HAP-1 (cell line): ENCODE data around the gene SEC61G.

Experiments used
- DNase-seq, 2 experiments: peaks; one replicate each; pipeline ENCODE4 v3.0.0-alpha.2; 2016 to 2020; ENCODE audit warnings: low spot score in 2 of 2
- H3K27me3 ChIP-seq: fragments of 250-450 bp; sonication (Bioruptor Pico); 2 replicates; pipeline ENCODE4 v1.5.1; 2020; ENCODE audit warnings: low read depth, mild to moderate bottlenecking, moderate library complexity
- H3K36me3 ChIP-seq: fragments of 250-450 bp; sonication (Bioruptor Pico); replicated peaks from 2 replicates; pipeline ENCODE4 v1.5.1; 2020; ENCODE audit warnings: mild to moderate bottlenecking
- H3K4me1 ChIP-seq: fragments of 250-450 bp; sonication (Bioruptor Pico); 2 replicates; pipeline ENCODE4 v1.5.1; 2020; ENCODE audit warnings: mild to moderate bottlenecking
- H3K4me3 ChIP-seq: fragments of 250-450 bp; sonication (Bioruptor Pico); 2 replicates; pipeline ENCODE4 v1.5.1; 2020; ENCODE audit warnings: mild to moderate bottlenecking, moderate library complexity
- H3K9me3 ChIP-seq: fragments of 250-450 bp; sonication (Bioruptor Pico); 2 replicates; pipeline ENCODE4 v1.5.1; 2020; ENCODE audit warnings: mild to moderate bottlenecking, moderate library complexity
- in situ Hi-C: fragments of 300-500 bp; cut with MboI; formaldehyde crosslinking; loops from 3 replicates; pipeline ENCODE4 v1.14.3; 2020; ENCODE audit warnings: low sequenced_read_pairs, inconsistent platforms, mixed read lengths

The SEC61G gene

DNA sequence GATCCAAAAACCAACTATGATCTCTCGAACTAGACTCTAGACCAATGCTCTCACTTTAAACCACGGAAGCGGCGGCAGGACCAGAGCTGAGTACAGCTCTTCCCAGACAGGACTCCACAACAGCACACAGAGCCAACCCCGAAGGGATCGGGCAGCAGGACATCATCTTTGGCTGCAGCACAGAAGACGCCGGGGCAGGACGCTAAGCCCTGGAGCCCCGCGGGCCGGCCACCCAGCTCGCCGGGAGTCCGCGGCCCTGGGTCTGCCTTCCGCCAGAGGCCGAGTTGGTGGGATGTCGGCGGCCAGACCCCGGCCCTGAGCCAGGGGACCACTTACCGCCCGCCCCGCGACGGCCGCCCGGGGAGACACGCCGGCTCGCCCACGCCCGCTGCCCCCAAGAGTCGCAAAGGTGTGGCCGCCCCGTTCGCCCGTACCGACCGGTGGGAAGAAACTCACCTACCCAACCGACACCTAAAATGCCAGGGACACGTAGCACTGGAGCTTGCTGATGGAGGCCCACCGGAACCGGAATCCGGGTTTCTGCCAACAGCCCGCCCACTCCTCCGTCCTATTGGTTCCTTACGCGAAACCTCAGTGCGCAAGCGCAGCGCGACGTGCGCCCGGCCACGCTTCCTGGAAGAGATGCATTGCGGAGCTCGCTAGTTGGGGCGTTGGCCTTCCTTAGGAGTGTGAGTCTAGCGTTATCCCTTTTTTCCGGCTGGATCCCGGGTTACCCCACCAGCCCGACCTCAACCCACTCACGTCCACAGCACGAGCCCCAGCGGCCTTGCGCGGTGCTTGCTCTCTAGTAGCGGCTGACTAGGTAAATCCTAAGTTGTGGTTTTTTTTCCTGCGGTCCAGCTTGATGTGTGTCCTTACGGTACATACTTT is at the start of gene SEC61G:
Gene SEC61G (minus strand): TSS at position 510 of the 891 bp plus-strand sequence. CDS start 1,623 bp downstream, outside the sequence.
- Histone ChIP-seq H3K36me3 (peaks cover 35% of the 10 kb centered on the region), H3K9me3 (no peaks in the 10 kb centered on the region), H3K4me1 (peaks cover 20% of the 10 kb centered on the region), H3K27me3 (no peaks in the 10 kb centered on the region), H3K4me3 (peak within 1 kb of the TSS; percentile 85)
- peak; percentile 92 to 95 for DNase-seq
- in situ Hi-C loops: loop anchor here (25.0 kb wide), 1 partner anchor 803 kb away; the partner anchor contains the start of gene VOPP1

DNA sequence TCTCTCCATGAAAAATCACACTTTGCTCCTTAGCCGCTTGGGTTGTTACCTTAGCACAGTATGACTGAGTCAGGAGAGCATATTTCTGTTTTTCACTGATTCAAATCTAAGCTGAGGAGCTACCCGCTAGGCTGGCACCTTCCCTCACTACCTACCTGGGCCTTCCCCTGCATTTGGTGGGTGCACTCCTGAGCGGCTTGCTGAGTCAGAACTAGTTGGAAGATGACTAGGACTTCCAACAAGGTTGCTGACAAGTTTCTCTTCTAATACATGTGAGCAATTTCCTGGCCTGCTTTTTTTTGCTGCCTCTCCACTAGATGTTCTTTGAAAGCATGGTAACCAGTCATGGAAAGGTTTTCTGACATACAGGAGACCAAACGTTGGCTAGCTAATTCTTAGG is 43.8 kb upstream of the SEC61G start:
- Histone ChIP-seq H3K27me3 (no peaks in the 10 kb centered on the region), H3K36me3 (no peaks in the 10 kb centered on the region), H3K4me1 (no peaks in the 10 kb centered on the region), H3K9me3 (no peaks in the 10 kb centered on the region), H3K4me3 (no peak overlapping the region)
- in situ Hi-C loops: no loop called here
- DNase-seq: no peak

DNA sequence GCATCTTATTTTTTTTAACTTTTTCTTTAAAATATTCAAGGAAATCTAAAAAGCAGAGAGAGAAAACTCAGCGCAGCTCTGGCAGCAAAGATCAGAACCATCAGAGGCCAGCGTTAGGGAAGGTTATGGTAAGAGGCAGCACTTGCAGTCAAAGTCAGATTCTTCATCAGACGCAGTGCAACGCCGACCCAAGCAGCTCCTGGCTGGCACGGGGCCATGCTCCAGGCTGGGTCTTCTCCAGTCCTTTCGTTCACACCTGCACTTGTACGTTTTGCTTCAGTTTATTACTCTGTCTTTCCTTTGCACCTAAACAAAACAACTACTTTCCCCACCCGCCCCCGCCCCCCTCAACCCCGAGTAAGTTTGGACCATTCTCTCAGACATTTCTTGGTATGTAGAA is 43.1 kb upstream of the SEC61G start:
- Histone ChIP-seq H3K4me1 (no peaks in the 10 kb centered on the region), H3K9me3 (no peaks in the 10 kb centered on the region), H3K27me3 (no peaks in the 10 kb centered on the region), H3K4me3 (no peak overlapping the region), H3K36me3 (no peaks in the 10 kb centered on the region)
- DNase-seq: no peak
- in situ Hi-C loops: no loop called here

DNA sequence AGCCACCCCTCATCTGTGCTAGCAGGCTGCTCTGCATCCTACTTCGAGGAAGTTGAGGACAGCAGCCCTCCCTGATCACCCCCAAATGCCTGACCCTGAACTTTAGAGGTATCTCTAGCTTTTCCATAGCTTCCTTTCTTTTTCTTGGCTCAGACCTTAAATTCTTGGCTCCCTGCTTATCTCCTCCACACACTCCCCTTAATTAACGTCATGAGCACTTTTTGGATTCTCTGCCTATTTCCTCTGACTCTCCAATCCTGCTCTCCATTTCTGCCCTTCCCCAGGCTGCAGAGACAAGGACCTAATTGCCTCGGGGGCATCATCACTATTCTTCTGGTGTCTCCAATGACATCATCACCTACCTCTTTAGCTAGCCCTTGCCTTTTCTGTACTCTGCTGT is 40.8 kb upstream of the SEC61G start:
- no peak overlapping the region for H3K4me3 ChIP-seq
- in situ Hi-C loops: no loop called here
- no peaks in the 10 kb centered on the region for H3K9me3 ChIP-seq
- no peak for DNase-seq
- no peaks in the 10 kb centered on the region for H3K27me3 ChIP-seq
- H3K36me3 ChIP-seq: no peaks in the 10 kb centered on the region
- no peaks in the 10 kb centered on the region for H3K4me1 ChIP-seq

DNA sequence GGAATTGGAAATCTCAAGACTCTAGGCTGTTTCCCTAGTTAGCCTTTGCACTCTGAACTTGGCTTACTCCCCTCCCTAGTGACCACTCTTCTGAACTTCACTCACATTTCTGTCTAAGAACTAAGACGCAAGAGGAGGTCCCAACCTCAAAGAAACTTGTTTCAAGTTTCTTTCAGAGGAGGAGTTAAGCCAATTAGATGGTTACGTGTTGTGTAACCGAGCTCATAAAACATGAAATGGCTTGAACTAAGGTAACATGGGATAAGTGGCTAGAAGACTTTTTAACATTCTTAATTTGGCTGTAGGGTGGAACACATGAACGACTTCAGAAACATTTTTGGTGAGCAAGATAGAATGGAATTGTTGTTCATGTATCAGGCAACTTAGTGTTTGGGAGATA is 39.5 kb upstream of the SEC61G start:
- Histone ChIP-seq H3K36me3 (no peaks in the 10 kb centered on the region), H3K27me3 (no peaks in the 10 kb centered on the region), H3K9me3 (no peaks in the 10 kb centered on the region), H3K4me3 (no peak overlapping the region), H3K4me1 (no peaks in the 10 kb centered on the region)
- DNase-seq: no peak
- in situ Hi-C loops: no loop called here

DNA sequence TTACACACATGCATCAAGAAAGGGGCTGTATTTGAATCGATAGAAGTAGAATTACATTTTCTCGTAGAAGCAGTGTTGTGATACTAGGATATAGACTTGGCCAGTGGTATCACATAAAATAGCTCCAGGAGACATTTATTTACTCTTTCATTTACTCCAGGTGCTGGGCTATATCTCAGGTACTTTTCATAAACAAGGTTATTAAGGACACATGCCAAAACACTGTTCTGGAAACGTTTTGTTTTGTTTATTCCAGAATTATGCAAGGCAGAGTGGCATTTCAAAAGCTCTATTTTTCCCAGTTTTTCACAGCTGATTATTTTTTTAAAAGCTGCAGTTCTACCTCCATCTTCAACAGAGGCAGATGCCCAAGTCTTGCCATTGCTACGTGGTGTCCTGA is 37.8 kb upstream of the SEC61G start:
- no peak for DNase-seq
- no peaks in the 10 kb centered on the region for H3K36me3 ChIP-seq
- no peaks in the 10 kb centered on the region for H3K9me3 ChIP-seq
- H3K27me3 ChIP-seq: no peaks in the 10 kb centered on the region
- in situ Hi-C loops: no loop called here
- H3K4me1 ChIP-seq: no peaks in the 10 kb centered on the region
- no peak overlapping the region for H3K4me3 ChIP-seq

DNA sequence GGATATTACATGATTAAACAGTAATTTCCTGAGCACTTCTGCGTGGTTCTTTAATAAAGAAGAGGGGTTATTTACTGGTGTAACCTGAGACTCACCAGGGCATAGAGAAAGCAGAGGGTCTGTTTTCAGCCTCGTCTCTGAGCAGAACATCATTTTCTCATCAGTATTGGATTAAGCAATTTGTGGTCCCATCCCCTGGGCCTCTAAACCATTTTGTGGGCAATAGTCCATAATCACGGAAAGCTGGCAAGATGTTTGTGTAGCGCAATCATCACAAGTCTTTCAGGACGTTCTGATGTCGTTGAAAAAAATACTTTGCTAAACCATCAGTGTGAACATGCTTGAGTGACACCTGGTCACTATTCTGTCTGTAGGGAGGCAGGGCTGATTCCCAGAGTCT is 37.1 kb upstream of the SEC61G start:
- in situ Hi-C loops: no loop called here
- H3K4me3 ChIP-seq: no peak overlapping the region
- no peaks in the 10 kb centered on the region for H3K9me3 ChIP-seq
- no peaks in the 10 kb centered on the region for H3K4me1 ChIP-seq
- DNase-seq: no peak
- no peaks in the 10 kb centered on the region for H3K36me3 ChIP-seq
- H3K27me3 ChIP-seq: no peaks in the 10 kb centered on the region

DNA sequence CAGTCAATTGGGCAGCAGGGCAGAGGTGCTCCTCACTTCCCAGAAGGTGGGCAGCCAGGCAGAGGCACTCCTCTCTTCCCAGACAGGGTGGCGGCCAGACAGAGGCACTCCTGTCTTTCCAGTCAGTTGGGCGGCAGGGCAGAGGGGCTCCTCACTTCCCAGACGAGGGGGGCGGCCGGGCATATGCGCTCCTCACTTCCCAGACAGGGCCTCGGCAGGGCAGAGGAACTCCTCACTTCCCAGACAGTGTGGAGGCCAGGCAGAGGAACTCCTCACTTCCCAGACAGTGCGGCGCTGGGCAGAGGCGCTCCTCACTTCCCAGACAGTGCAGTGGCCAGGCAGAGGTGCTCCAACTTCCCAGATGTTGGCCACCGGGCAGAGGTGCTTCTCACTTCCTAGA is 33.4 kb upstream of the SEC61G start:
- Histone ChIP-seq H3K4me3 (no peak overlapping the region), H3K9me3 (no peaks in the 10 kb centered on the region), H3K27me3 (peaks cover under 1% of the 10 kb centered on the region; the same call in 1 of the 2 replicates), H3K4me1 (no peaks in the 10 kb centered on the region), H3K36me3 (no peaks in the 10 kb centered on the region)
- no peak for DNase-seq
- in situ Hi-C loops: no loop called here

DNA sequence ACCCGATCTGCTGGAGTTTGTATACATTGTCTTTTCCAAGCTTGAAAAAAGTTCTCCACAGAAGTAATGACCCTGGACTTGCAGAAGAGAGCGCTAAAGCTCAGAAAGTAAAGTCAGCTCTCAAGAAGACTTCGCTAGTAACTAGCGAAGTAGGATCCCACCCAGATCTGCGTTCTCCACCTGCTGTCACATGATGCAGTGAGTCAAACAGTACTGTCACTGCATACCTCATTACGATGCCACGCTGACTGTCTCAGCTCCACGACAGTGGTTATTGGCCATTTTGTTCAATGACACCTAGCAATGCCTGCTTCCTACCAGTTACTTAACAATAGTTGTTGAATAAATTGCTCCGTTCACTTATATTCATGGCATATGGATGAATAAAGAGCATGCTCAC is 29.7 kb upstream of the SEC61G start:
- Histone ChIP-seq H3K4me3 (no peak overlapping the region), H3K9me3 (no peaks in the 10 kb centered on the region), H3K36me3 (no peaks in the 10 kb centered on the region), H3K27me3 (peaks cover 5% of the 10 kb centered on the region; the same call in 1 of the 2 replicates), H3K4me1 (no peaks in the 10 kb centered on the region)
- peak; percentile 38 to 64 for DNase-seq
- in situ Hi-C loops: no loop called here

DNA sequence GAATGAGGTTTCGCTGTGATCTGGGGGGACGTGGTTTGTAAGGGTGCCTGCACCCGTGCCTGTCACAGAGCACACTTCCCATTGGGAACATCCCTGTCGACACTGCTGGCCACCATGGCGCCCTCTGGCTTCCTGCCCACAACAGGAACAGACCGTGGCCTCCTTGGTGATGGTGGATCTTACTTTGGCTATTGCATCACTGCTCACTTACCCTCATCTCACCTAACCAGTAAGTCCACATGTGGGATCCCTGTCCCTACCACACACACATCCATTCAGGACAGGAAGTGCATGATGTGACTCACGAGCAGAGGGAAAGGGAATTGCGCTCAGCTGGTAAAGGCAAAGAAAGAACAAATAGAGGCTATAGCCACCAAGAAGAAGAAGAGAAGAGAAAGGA is 26.2 kb upstream of the SEC61G start:
- Histone ChIP-seq H3K27me3 (peaks cover 5% of the 10 kb centered on the region; the same call in 1 of the 2 replicates), H3K36me3 (no peaks in the 10 kb centered on the region), H3K4me3 (no peak overlapping the region), H3K9me3 (no peaks in the 10 kb centered on the region), H3K4me1 (peaks cover 10% of the 10 kb centered on the region)
- DNase-seq: no peak
- in situ Hi-C loops: no loop called here

DNA sequence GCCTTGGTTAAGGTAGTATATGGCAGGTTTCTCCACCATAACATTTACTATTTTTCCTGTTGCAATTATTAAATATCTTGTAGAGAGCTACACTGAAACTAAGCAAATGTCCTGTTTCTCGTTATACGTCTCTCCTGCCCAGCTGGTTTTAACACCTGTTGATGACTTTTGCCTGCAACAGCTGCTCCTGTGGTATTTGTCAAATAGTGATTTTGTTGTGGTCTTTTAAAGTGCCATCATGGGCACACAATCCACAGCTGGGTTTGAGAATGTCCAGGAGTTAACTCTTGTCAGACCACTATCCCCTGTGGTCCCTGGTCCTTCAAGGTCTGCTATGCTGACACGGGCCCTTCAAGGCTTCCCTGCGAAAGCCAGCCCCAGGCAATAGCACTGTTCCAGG is 24.9 kb upstream of the SEC61G start:
- no peak for DNase-seq
- in situ Hi-C loops: loop anchor here (5.0 kb wide), 1 partner anchor 468 kb away; no protein-coding TSS in a partner anchor
- Histone ChIP-seq H3K4me1 (peaks cover 10% of the 10 kb centered on the region), H3K27me3 (peaks cover 5% of the 10 kb centered on the region; the same call in 1 of the 2 replicates), H3K4me3 (no peak overlapping the region), H3K36me3 (no peaks in the 10 kb centered on the region), H3K9me3 (no peaks in the 10 kb centered on the region)

DNA sequence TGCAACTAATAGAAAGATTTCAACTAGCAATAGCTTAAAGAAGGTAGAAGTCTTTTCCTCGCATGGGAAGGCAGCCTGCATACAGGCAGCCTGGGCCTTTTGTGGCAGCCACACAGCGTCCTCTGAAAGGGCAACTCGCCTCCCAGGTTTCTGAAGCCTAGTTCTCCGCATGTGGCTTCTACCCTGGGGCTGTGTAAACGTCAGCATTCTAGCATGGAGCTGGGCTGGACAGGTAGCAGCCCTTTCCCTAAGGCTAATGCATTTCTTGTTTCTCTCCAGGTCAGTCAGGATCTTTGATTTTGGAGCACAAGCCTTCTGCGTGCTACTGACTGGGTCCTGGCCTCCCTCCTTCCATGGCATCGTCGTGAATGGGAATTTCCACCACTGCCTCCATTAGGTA is 23.8 kb upstream of the SEC61G start:
- Histone ChIP-seq H3K27me3 (peaks cover 5% of the 10 kb centered on the region; the same call in 1 of the 2 replicates), H3K9me3 (no peaks in the 10 kb centered on the region)
- in situ Hi-C loops: loop anchor here (5.0 kb wide), 1 partner anchor 469 kb away; no protein-coding TSS in a partner anchor

DNA sequence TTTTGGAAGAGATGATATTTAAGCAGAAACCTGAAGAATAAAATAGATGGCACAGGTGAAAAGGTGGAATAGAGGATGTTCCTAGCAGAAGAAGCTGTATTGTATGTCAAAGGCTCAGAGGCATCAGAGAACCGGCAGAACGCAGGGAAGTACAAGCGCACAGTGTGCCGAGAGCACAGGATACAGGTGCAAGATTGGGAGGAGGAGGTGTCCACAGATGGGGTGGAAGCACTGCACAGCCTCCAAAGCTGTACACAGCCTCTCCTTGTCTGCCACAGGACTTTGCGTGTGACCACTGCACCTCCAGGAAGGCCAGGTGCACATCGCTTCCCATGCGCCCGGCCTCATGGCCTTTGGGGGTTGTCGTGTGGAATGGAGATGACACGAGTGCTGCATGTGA is 23.3 kb upstream of the SEC61G start:
- Histone ChIP-seq H3K4me3 (no peak overlapping the region), H3K4me1 (peaks cover 10% of the 10 kb centered on the region), H3K36me3 (no peaks in the 10 kb centered on the region), H3K27me3 (peaks cover 4% of the 10 kb centered on the region; the same call in 1 of the 2 replicates), H3K9me3 (no peaks in the 10 kb centered on the region)
- in situ Hi-C loops: loop anchor here (5.0 kb wide), 1 partner anchor 470 kb away; no protein-coding TSS in a partner anchor
- DNase-seq: no peak

More for the DNA sequence above, 23.8 kb upstream of the SEC61G start:
- H3K4me3 ChIP-seq: no peak overlapping the region
- DNase-seq: no peak
- H3K36me3 ChIP-seq: no peaks in the 10 kb centered on the region
- peaks cover 10% of the 10 kb centered on the region for H3K4me1 ChIP-seq
